Panc1 (cell line): ENCODE measurements around the gene MYO1B. TPM values are rescaled to one million over a fixed set of nuclear protein-coding genes. Genes with fewer than 3 reads are reported as not detected.

ENCODE experiments used
- ATAC-seq: fragments of 200-7000 bp; cut with Tn5 transposase; 2 replicates; pipeline ENCODE4 v1.9.1; 2020; ENCODE audit warnings: mild to moderate bottlenecking, moderate library complexity
- BruUV-seq: library from RNA; stranded (reverse); fragments of 400-500 nt; replicated peaks from 2 replicates; lab custom pipeline; 2021; lab: Mats Ljungman, UMichigan
- CTCF ChIA-PET: fragments of 300-600 bp; sonication (Branson Sonifier 250); formaldehyde crosslinking; loops from one replicate; lab custom pipeline; 2022; ENCODE audit warnings: antibody characterized with exemption; lab: Charles Lee
- POLR2A ChIA-PET: fragments of 300-600 bp; sonication (Branson Sonifier 250); formaldehyde crosslinking; loops from one replicate; lab custom pipeline; 2022; ENCODE audit warnings: antibody characterized with exemption; lab: Charles Lee
- DNase-seq: peaks from one replicate; pipeline ENCODE4 v3.0.0-alpha.2; 2010; ENCODE audit warnings: low read depth, low spot score
- H3K27ac ChIP-seq: 2 replicates; pipeline ENCODE4 v1.5.1; 2011; ENCODE audit warnings: mild to moderate bottlenecking, low read length, inconsistent platforms
- H3K27me3 ChIP-seq: fragments of 200-500 bp; sonication (Bioruptor generic); 2 replicates; pipeline ENCODE4 v1.6.0; 2014; ENCODE audit warnings: low read length, inconsistent platforms; ENCODE audit not compliant: control insufficient read depth, insufficient read depth
- H3K36me3 ChIP-seq: fragments of 200-500 bp; sonication (Bioruptor generic); 2 replicates; pipeline ENCODE4 v1.5.1; 2014; ENCODE audit warnings: inconsistent platforms, mild to moderate bottlenecking, low read length, moderate library complexity; ENCODE audit not compliant: control insufficient read depth, insufficient read depth
- H3K4me1 ChIP-seq: 2 replicates; pipeline ENCODE4 v1.5.1; 2011; ENCODE audit warnings: inconsistent platforms, mild to moderate bottlenecking, low read length, moderate library complexity; ENCODE audit not compliant: control insufficient read depth, insufficient read depth
- H3K4me3 ChIP-seq, 2 experiments: 2 replicates each; pipeline ENCODE4 v1.5.1; 2011 to 2012; ENCODE audit warnings: low read depth in 2 of 2, low read length in 2 of 2, mild to moderate bottlenecking in 2 of 2, inconsistent platforms in 1 of 2, moderate library complexity in 1 of 2
- H3K9me3 ChIP-seq: fragments of 200-500 bp; sonication (Bioruptor generic); 2 replicates; pipeline ENCODE4 v1.5.1; 2014; ENCODE audit warnings: low read depth, mild to moderate bottlenecking, inconsistent platforms, low read length, moderate library complexity; ENCODE audit not compliant: control insufficient read depth, insufficient read depth
- CTCF ChIP-seq: fragments of 450-650 bp; IDR thresholded peaks from 2 replicates; pipeline ENCODE4 v1.5.1; 2017; ENCODE audit warnings: mild to moderate bottlenecking
- POLR2AphosphoS5 ChIP-seq: IDR thresholded peaks from 2 replicates; pipeline ENCODE4 v1.6.1; 2012; ENCODE audit warnings: mild to moderate bottlenecking, low read depth, low read length, moderate library complexity
- REST ChIP-seq, 2 experiments: IDR thresholded peaks; 2 replicates each; pipeline ENCODE4 v1.6.1; 2011 to 2012; ENCODE audit warnings: low read depth in 2 of 2, control low read depth in 1 of 2, low read length in 1 of 2, mild to moderate bottlenecking in 1 of 2, moderate library complexity in 1 of 2; ENCODE audit not compliant: insufficient read depth in 1 of 2
- SIN3A ChIP-seq: IDR thresholded peaks from 2 replicates; pipeline ENCODE4 v1.6.1; 2012; ENCODE audit warnings: low read depth, mild to moderate bottlenecking, low read length, moderate library complexity, borderline replicate concordance; ENCODE audit not compliant: insufficient read depth
- TCF7L2 ChIP-seq: IDR thresholded peaks from 2 replicates; pipeline ENCODE4 v1.6.1; 2011; ENCODE audit warnings: mild to moderate bottlenecking, low read depth, low read length, inconsistent platforms
- in situ Hi-C: cut with HindIII; loops from 2 replicates; pipeline ENCODE4 v1.10.0; 2016; ENCODE audit warnings: low sequenced_read_pairs, low pct_unique_long_range_greater_than_20kb
- intact Hi-C: fragments of 100-400 bp; cut with micrococcal nuclease; formaldehyde crosslinking; loops from one replicate; pipeline ENCODE4 v1.10.0; 2022; ENCODE audit not compliant: unreplicated experiment
- total RNA-seq: library from RNA; stranded (reverse); gene quantifications from one replicate; pipeline ENCODE4 v1.2.1, GENCODE V29; 2021; ENCODE audit not compliant: unreplicated experiment

The MYO1B gene
- total RNA-seq, 1 experiment from 2014 or later: 51.5 TPM

- H3K27me3 ChIP-seq: no peaks in the 10 kb centered on the region
- in situ Hi-C loops: no loop called here
- no TSS peak for BruUV-seq
- POLR2A ChIA-PET: no interaction called here
- no peaks in the 10 kb centered on the region for H3K9me3 ChIP-seq
- intact Hi-C loops: no loop called here
- CTCF ChIA-PET: no interaction called here
- ATAC-seq (no peak), DNase-seq (no peak)
- TF ChIP-seq REST (IDR thresholded peaks at IDR 0.05; ENCODE audit: insufficient read depth in 1 of 2, low read depth in 2 of 2, low read length in 1 of 2) (no peak), SIN3A (no peak), TCF7L2 (no peak), CTCF (no peak), POLR2AphosphoS5 (no peak)
- H3K36me3 ChIP-seq: no peaks in the 10 kb centered on the region
- no peak overlapping the region for H3K4me3 ChIP-seq
- peaks cover 13% of the 10 kb centered on the region for H3K4me1 ChIP-seq
- no peak overlapping the region for H3K27ac ChIP-seq
Observed at GRCh38 chr2:191258996-191259395, 13.8 kb downstream of the MYO1B start.

GRCh38 chr2:191262436-191262835 is 17.2 kb downstream of the MYO1B start:
- H3K4me3 ChIP-seq: no peak overlapping the region
- intact Hi-C loops (no loop called here), in situ Hi-C loops (no loop called here)
- H3K36me3 ChIP-seq: no peaks in the 10 kb centered on the region
- no TSS peak for BruUV-seq
- no peak for DNase-seq
- TF ChIP-seq POLR2AphosphoS5 (no peak), SIN3A (no peak), CTCF (no peak), TCF7L2 (no peak), REST (IDR thresholded peaks at IDR 0.05; ENCODE audit: insufficient read depth in 1 of 2, low read depth in 2 of 2, low read length in 1 of 2) (no peak)
- H3K9me3 ChIP-seq: no peaks in the 10 kb centered on the region
- H3K27me3 ChIP-seq: no peaks in the 10 kb centered on the region
- 0 out of 2 replicates have a peak overlapping the region, but pooled peaks have one; percentile 20 for H3K27ac ChIP-seq
- ChIA-PET CTCF (interaction anchor here (0.6 kb wide), 1 partner anchor 103 kb away, joined by 6 read pairs; no protein-coding TSS in a partner anchor), POLR2A (no interaction called here)
- H3K4me1 ChIP-seq: peaks cover 19% of the 10 kb centered on the region
- no peak for ATAC-seq
